Endothelial cell of umbilical vein (primary cell): ENCODE measurements around the gene DDOST.

Experiments used
- EZH2 ChIP-seq: IDR thresholded peaks from 2 replicates; pipeline ENCODE4 v1.6.1; 2012; ENCODE audit warnings: borderline replicate concordance, low read depth, mild to moderate bottlenecking, moderate library complexity, low read length, inconsistent platforms; ENCODE audit not compliant: severe bottlenecking
- POLR2AphosphoS5 ChIP-seq: IDR thresholded peaks from 2 replicates; pipeline ENCODE4 v1.6.1; 2012; ENCODE audit warnings: low read depth, mild to moderate bottlenecking, control low read depth, low read length, moderate library complexity; ENCODE audit not compliant: insufficient read depth
- TF ChIP-seq, protein P1 (sequence below), 2 donors: IDR thresholded peaks; 1 replicate in 1 of 2; 2 replicates in 1 of 2; pipeline ENCODE4 v1.5.1; 2011; ENCODE audit warnings: low read length in 2 of 2, mild to moderate bottlenecking in 2 of 2, moderate library complexity in 2 of 2, control low read depth in 1 of 2, inconsistent platforms in 1 of 2, low read depth in 1 of 2; ENCODE audit not compliant: insufficient read depth in 1 of 2; ENCODE audit errors: extremely low read depth in 1 of 2
- TF ChIP-seq, protein P2 (sequence below): IDR thresholded peaks from 2 replicates; pipeline ENCODE4 v1.6.1; 2011; ENCODE audit not compliant: insufficient read depth, insufficient read length

DNA sequence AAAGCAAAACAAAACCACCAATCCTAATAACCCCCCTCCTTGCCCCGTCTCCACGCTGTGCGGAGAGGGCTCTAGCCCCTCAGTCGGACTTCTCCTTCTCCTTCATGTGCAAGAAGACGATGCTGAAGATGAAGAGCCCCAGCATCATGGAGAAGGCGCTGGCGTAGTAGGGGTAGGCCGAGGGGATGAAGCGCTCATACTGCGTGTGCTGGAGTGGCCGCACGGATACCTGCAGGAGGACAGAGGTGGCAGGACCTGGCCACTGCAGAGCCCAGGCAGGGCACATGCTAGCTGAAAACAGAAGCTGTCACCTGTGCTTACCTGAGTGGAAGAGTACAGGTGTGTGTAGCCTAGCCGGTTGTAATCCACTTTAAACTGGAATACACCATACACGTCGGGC, 8.9 kb downstream of the DDOST start:
- TF ChIP-seq, protein P1, sequence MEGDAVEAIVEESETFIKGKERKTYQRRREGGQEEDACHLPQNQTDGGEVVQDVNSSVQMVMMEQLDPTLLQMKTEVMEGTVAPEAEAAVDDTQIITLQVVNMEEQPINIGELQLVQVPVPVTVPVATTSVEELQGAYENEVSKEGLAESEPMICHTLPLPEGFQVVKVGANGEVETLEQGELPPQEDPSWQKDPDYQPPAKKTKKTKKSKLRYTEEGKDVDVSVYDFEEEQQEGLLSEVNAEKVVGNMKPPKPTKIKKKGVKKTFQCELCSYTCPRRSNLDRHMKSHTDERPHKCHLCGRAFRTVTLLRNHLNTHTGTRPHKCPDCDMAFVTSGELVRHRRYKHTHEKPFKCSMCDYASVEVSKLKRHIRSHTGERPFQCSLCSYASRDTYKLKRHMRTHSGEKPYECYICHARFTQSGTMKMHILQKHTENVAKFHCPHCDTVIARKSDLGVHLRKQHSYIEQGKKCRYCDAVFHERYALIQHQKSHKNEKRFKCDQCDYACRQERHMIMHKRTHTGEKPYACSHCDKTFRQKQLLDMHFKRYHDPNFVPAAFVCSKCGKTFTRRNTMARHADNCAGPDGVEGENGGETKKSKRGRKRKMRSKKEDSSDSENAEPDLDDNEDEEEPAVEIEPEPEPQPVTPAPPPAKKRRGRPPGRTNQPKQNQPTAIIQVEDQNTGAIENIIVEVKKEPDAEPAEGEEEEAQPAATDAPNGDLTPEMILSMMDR (IDR thresholded peaks at IDR 0.05; ENCODE audit: extremely low read depth in 1 of 2, insufficient read depth in 1 of 2, low read depth in 1 of 2, low read length in 2 of 2), result no peak
- no peak for TF ChIP-seq EZH2
- TF ChIP-seq POLR2AphosphoS5, result no peak
- TF ChIP-seq, protein P2, sequence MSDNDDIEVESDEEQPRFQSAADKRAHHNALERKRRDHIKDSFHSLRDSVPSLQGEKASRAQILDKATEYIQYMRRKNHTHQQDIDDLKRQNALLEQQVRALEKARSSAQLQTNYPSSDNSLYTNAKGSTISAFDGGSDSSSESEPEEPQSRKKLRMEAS, result no peak
